ENCODE results near the gene TSPAN4.
A peak's percentile ranks its signal among the peaks of the same experiment; 100 is the strongest.

Gene TSPAN4

GRCh38 chr11:893008-893654 is 50.5 kb downstream of the TSPAN4 start:
- DNase-seq, result no peak

- DNase-seq, result no peak
These were observed 52.0 kb downstream of the TSPAN4 start for GRCh38 chr11:894575-895201.

- no peak for DNase-seq
These were observed 52.9 kb downstream of the TSPAN4 start for GRCh38 chr11:895331-896110.

GRCh38 chr11:897253-898142 is 54.8 kb downstream of the TSPAN4 start:
- no peak for DNase-seq

GRCh38 chr11:898143-898511 is 55.5 kb downstream of the TSPAN4 start:
- DNase-seq, result no peak

GRCh38 chr11:898540-899190 is 56.0 kb downstream of the TSPAN4 start:
- no peak for DNase-seq

- DNase-seq, result no peak
These were observed 57.1 kb downstream of the TSPAN4 start for GRCh38 chr11:899724-900123.

DNA sequence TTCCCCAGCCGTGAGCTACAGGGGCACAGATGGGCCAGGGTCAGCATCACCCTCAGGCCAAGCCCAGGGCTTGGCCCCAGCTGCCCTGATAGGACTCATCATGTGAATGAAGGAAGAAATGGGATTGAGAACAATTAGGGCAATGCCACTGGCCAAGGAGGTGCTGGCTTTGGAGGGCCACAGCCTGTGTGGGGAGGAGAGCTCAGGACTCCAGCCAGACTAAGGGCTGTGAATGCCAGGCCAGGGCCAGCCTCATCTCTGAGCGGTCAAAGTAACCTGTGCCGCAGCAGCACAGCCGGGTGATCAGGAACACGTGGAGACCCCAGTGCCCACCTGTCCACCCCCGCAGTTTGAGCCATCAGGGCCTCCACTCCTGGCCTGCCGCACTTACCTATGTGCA is 57.9 kb downstream of the TSPAN4 start:
- no peak for DNase-seq

- DNase-seq, result no peak
These were observed 58.9 kb downstream of the TSPAN4 start for GRCh38 chr11:901452-902061.

DNA sequence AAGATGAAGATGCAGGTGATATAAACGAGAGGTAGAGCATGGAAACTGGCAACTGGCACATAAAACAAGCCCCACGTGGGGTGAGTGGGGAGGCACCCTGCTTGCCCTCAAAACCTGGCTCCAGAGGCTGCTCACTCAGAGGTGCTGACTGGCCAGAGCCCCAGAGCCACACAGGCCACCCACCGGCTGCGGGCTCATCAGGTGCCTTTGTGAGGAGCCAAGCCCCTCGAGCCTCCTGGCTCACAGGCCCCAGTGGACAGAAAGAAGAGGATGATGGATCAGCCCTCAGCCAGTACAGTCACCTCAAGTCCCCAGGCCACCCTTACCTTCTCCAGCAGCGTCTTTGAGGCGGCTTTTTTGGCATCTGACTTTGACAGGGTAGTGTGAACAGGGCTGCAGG is 61.7 kb downstream of the TSPAN4 start:
- DNase-seq, result no peak

- DNase-seq, result no peak
These were observed 63.3 kb downstream of the TSPAN4 start for GRCh38 chr11:905952-906351.

- no peak for DNase-seq
These were observed 65.0 kb downstream of the TSPAN4 start for GRCh38 chr11:907668-908067.

GRCh38 chr11:908273-908672 is 65.6 kb downstream of the TSPAN4 start:
- DNase-seq, result no peak

DNA sequence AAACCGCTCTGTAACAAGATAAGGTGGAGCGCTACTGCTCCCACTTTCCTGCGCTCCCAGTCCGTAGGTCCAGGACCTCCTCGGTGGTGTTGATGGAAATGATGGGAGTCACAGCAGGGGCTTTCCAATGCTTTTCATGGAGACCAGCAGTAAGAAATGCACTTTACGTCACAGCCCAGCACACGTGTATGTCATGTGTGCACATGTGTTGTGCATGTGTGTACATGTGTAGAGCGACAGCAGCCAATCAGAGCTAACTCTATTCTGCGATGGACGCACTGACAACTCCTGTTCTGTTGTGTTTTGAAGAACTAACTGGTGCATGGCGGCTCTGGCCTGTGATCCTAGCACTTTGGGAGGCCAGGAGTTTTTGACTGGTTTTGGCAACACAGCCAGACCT is 66.8 kb downstream of the TSPAN4 start:
- DNase-seq, result no peak

- DNase-seq, result no peak
These were observed 67.5 kb downstream of the TSPAN4 start for GRCh38 chr11:910044-910588.

- peak; percentile 64 for DNase-seq
These were observed 68.0 kb downstream of the TSPAN4 start, which contains the start of gene CHID1 for GRCh38 chr11:910589-911030. TSS of gene CHID1 (minus strand) at chr11:910810. CDS start at chr11:904816, 5,994 bp downstream.

GRCh38 chr11:911031-911889 is 68.6 kb downstream of the TSPAN4 start:
- no peak for DNase-seq

DNA sequence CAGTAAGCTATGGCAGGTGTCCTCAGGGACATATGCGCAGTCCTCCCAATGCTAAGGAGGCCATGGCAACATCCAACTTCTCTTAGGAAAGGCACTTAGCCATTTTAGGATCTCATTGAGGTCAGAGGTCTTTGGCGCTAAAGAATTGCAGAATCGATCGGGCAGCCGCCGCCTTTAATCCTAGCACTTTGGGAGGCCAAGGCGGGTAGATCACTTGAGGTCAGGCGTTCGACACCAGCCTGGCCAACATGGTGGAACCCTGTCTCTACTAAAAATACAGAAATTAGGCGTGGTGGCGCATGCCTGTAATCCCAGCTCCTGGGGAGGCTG is 69.2 kb downstream of the TSPAN4 start:
- no peak for DNase-seq

DNA sequence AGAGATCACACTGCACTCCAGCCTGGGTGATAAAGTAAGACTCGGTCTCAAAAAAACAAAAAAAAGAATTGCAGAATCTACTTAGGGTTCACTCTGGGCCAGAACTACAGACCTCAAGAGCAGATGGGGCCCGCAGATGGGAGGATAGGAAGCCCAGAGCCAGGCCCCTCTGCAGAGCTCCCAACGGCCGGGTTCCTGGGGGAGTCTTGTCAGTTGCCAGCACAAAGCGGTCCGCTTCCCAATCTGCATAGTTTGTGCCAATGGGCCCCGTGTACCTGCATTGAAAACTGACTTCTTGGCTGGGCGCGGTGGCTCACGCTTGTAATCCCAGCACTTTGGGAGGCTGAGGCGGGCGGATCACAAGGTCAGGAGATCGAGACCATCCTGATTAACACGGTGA is 69.6 kb downstream of the TSPAN4 start:
- DNase-seq, result no peak

DNA sequence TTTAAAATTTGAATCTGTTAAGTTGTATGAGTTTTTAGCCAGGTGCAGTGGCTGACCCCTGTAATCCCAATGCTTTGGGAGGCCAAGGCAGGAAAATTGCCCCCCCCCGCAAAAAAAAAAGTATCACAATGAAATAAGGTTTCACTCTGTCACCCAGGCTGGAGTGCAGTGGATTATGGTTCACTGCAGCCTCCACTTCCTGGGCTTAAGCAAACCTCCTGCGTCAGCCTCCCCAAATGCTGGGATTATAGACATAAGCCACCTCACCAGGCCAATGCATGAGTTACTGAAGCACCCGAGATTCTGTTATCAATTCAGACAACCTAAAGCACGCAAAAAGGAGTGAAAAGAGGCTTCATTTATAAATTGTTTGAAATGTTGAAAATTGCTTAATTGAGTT is 70.4 kb downstream of the TSPAN4 start:
- DNase-seq, result no peak

DNA sequence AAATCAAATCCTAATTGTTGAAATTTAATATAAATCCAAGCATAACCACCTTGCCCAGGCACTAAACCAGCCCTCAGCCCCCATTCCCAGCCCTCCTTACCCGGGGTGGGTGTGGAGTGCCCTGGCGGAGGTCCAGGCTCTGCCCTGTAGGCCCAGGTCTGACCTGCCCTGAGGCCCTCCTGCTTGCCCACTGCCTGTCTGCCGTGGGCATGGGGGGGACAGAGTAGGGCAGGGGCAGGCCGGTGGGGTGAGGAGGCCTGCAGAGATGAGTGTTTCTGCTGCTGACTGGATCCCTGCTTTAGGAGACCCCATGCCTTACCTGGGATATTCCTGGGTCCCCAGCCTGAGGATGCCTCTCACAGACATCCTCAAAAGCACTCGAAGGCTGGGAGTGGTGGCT is 71.6 kb downstream of the TSPAN4 start:
- DNase-seq, result no peak
